HepG2 (cell line): ENCODE data around the gene CCNH. TPM values are rescaled to one million over a fixed set of nuclear protein-coding genes. Genes with fewer than 3 reads are reported as not detected.

ENCODE experiments used
- ATAD3A ChIP-seq: sonication (generic); formaldehyde crosslinking; IDR thresholded peaks from 2 replicates; pipeline ENCODE4 v1.4.0; 2020; ENCODE audit warnings: missing genetic modification reagents
- EZH2 ChIP-seq: conservative IDR thresholded peaks from 2 replicates; pipeline ENCODE4 v1.6.1; 2012; ENCODE audit warnings: mild to moderate bottlenecking, low read depth, low read length, moderate library complexity
- HIC2 ChIP-seq: sonication (generic); formaldehyde crosslinking; IDR thresholded peaks from 2 replicates; pipeline ENCODE4 v1.9.0; 2022; ENCODE audit warnings: low read depth, missing genetic modification reagents
- HOXA7 ChIP-seq: sonication (generic); formaldehyde crosslinking; IDR thresholded peaks from 2 replicates; pipeline ENCODE4 v1.8.1; 2022; ENCODE audit warnings: mild to moderate bottlenecking, missing genetic modification reagents, moderate library complexity
- JUND ChIP-seq: sonication (generic); formaldehyde crosslinking; IDR thresholded peaks from 2 replicates; pipeline ENCODE4 v1.8.0; 2022; ENCODE audit warnings: mild to moderate bottlenecking, missing genetic modification reagents
- KAT2B ChIP-seq: fragments of 150-350 bp; IDR thresholded peaks from 2 replicates; pipeline ENCODE4 v1.6.1; 2014; ENCODE audit warnings: low read depth, low read length, borderline replicate concordance
- KDM5B ChIP-seq: sonication (generic); formaldehyde crosslinking; IDR thresholded peaks from 2 replicates; pipeline ENCODE4 v1.4.0; 2020; ENCODE audit warnings: missing genetic modification reagents, mild to moderate bottlenecking, borderline replicate concordance
- NFYB ChIP-seq: sonication (generic); formaldehyde crosslinking; IDR thresholded peaks from 2 replicates; pipeline ENCODE4 v1.4.0; 2020; ENCODE audit warnings: missing genetic modification reagents
- SRSF1 ChIP-seq: fragments of 200-400 bp; formaldehyde crosslinking; optimal IDR thresholded peaks from 2 replicates; pipeline ENCODE3; 2017; ENCODE audit warnings: mild to moderate bottlenecking, low read depth, low read length, moderate library complexity
- XBP1 ChIP-seq: sonication (generic); formaldehyde crosslinking; IDR thresholded peaks from 2 replicates; pipeline ENCODE4 v1.5.0; 2020; ENCODE audit warnings: missing genetic modification reagents
- ZBTB8A ChIP-seq: sonication (generic); formaldehyde crosslinking; IDR thresholded peaks from 2 replicates; pipeline ENCODE4 v1.4.0; 2020; ENCODE audit warnings: mild to moderate bottlenecking, low read depth, missing genetic modification reagents, borderline replicate concordance
- ZFX ChIP-seq: sonication (generic); formaldehyde crosslinking; IDR thresholded peaks from 2 replicates; pipeline ENCODE4 v1.4.0; 2020; ENCODE audit warnings: mild to moderate bottlenecking, low read depth, missing genetic modification reagents, moderate library complexity
- ZNF138 ChIP-seq: sonication (generic); formaldehyde crosslinking; IDR thresholded peaks from 2 replicates; pipeline ENCODE4 v1.5.0; 2020; ENCODE audit warnings: mild to moderate bottlenecking, low read depth, missing genetic modification reagents
- ZNF232 ChIP-seq: sonication (generic); formaldehyde crosslinking; IDR thresholded peaks from 2 replicates; pipeline ENCODE4 v1.4.0; 2020; ENCODE audit warnings: missing genetic modification reagents, borderline replicate concordance
- ZNF33A ChIP-seq: sonication (generic); formaldehyde crosslinking; IDR thresholded peaks from 2 replicates; pipeline ENCODE4 v1.5.1; 2020; ENCODE audit warnings: missing genetic modification reagents, mild to moderate bottlenecking, moderate library complexity, borderline replicate concordance
- ZNF367 ChIP-seq: sonication (generic); formaldehyde crosslinking; IDR thresholded peaks from 2 replicates; pipeline ENCODE4 v1.4.0; 2020; ENCODE audit warnings: missing genetic modification reagents, borderline replicate concordance
- ZNF446 ChIP-seq: sonication (generic); formaldehyde crosslinking; IDR thresholded peaks from 2 replicates; pipeline ENCODE4 v1.5.0; 2020; ENCODE audit warnings: mild to moderate bottlenecking, missing genetic modification reagents
- ZNF615 ChIP-seq: sonication (generic); formaldehyde crosslinking; IDR thresholded peaks from 2 replicates; pipeline ENCODE4 v1.5.0; 2020; ENCODE audit warnings: mild to moderate bottlenecking, missing genetic modification reagents, borderline replicate concordance
- ZNF704 ChIP-seq: sonication (generic); formaldehyde crosslinking; IDR thresholded peaks from 2 replicates; pipeline ENCODE4 v1.8.1; 2023; ENCODE audit warnings: mild to moderate bottlenecking, inconsistent platforms, moderate library complexity, missing genetic modification reagents, borderline replicate concordance
- polyA plus RNA-seq, 8 experiments: library from polyadenylated mRNA; depleted of rRNA in 3 of 8; stranded (reverse) in 7 of 8; unstranded in 1 of 8; fragments of >200 nt; fragmentation: Illumina TruSeq in 4 of 8; extraction: Trizol in 4 of 8; gene quantifications; 2 replicates each; pipeline versions ENCODE4 v1.2.1 to v1.2.3, GENCODE V29; 2011 to 2016; ENCODE audit warnings: low read depth in 4 of 8, missing spikeins in 1 of 8, mixed read lengths in 1 of 8; ENCODE audit not compliant: insufficient read depth in 1 of 8
- total RNA-seq, 5 experiments: library from RNA; depleted of rRNA; stranded (reverse); fragments of >200 nt; fragmentation: Illumina TruSeq; extraction: Trizol; gene quantifications; 2 replicates each; pipeline ENCODE4 v1.2.3, GENCODE V29; 2016; ENCODE audit warnings: low read depth in 1 of 5
- TF ChIP-seq, protein P1 (sequence below): sonication (generic); formaldehyde crosslinking; IDR thresholded peaks from 2 replicates; pipeline ENCODE4 v1.8.1; 2023; ENCODE audit warnings: mild to moderate bottlenecking, missing genetic modification reagents
- TF ChIP-seq, protein P2 (sequence below): sonication (generic); formaldehyde crosslinking; IDR thresholded peaks from 2 replicates; pipeline ENCODE4 v1.4.0; 2020; ENCODE audit warnings: mild to moderate bottlenecking, missing genetic modification reagents

The CCNH gene
- total and polyA plus RNA-seq, 2 of the 13 experiments (the other 11 are each of a cell fraction or from before 2014, with no cell fraction given) = 42.5 to 94.3 TPM

GRCh38 chr5:87412630-87413342, at the start of gene CCNH (continued):
- TF ChIP-seq ZNF704 (no peak), ZNF232 (no peak; the same call in 1 of the 2 replicates), ZFX (CRISPR knock-in tag) (no peak), EZH2 (no peak), XBP1 (CRISPR knock-in tag) (no peak), SRSF1 (peak; percentile 23), ZNF367 (CRISPR knock-in tag) (no peak), KAT2B (no peak), KDM5B (CRISPR knock-in tag) (peak; percentile 74; the same call in 1 of the 2 replicates), ZNF615 (CRISPR knock-in tag) (no peak), ZNF33A (CRISPR knock-in tag) (no peak), ZNF138 (CRISPR knock-in tag) (no peak), HIC2 (CRISPR knock-in tag) (no peak), NFYB (CRISPR knock-in tag) (peak; percentile 55), ZBTB8A (no peak), HOXA7 (no peak), ZNF446 (CRISPR knock-in tag) (no peak), JUND (CRISPR knock-in tag) (no peak), ATAD3A (CRISPR knock-in tag) (no peak)
- TF ChIP-seq, protein P1, sequence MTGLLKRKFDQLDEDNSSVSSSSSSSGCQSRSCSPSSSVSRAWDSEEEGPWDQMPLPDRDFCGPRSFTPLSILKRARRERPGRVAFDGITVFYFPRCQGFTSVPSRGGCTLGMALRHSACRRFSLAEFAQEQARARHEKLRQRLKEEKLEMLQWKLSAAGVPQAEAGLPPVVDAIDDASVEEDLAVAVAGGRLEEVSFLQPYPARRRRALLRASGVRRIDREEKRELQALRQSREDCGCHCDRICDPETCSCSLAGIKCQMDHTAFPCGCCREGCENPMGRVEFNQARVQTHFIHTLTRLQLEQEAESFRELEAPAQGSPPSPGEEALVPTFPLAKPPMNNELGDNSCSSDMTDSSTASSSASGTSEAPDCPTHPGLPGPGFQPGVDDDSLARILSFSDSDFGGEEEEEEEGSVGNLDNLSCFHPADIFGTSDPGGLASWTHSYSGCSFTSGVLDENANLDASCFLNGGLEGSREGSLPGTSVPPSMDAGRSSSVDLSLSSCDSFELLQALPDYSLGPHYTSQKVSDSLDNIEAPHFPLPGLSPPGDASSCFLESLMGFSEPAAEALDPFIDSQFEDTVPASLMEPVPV (CRISPR knock-in tag) = peak; percentile 48; the same call in 1 of the 2 replicates
- TF ChIP-seq, protein P2, sequence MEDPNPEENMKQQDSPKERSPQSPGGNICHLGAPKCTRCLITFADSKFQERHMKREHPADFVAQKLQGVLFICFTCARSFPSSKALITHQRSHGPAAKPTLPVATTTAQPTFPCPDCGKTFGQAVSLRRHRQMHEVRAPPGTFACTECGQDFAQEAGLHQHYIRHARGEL (CRISPR knock-in tag) = no peak
